Stomach (tissue), 9 donors: ENCODE data around the gene JAGN1. TPM values are rescaled to one million over a fixed set of nuclear protein-coding genes. Genes with fewer than 3 reads are reported as not detected.

Experiments used
- DNase-seq, 2 donors: peaks; one replicate each; pipeline versions ENCODE4 v3.0.0 to v3.0.0-alpha.2; 2013 to 2019
- H3K27ac ChIP-seq, 5 donors: fragments of 200-600 bp in 4 of 5; sonication (generic) in 4 of 5; one replicate each; pipeline ENCODE4 v1.5.1; 2013 to 2019; ENCODE audit warnings: mild to moderate bottlenecking in 1 of 5, moderate library complexity in 1 of 5
- H3K27me3 ChIP-seq, 3 donors: fragments of 200-600 bp; sonication (generic); one replicate each; pipeline ENCODE4 v1.5.1; 2017 to 2019; ENCODE audit warnings: mixed run types in 1 of 3
- H3K36me3 ChIP-seq, 4 donors: fragments of 200-600 bp; sonication (generic); 1 replicate in 3 of 4; 2 replicates in 1 of 4; pipeline ENCODE4 v1.5.1; 2016 to 2019
- H3K4me1 ChIP-seq, 4 donors: fragments of 200-600 bp; sonication (generic); one replicate each; pipeline ENCODE4 v1.5.1; 2016 to 2019
- H3K4me3 ChIP-seq, 4 donors: fragments of 200-600 bp; sonication (generic) in 3 of 4; one replicate each; pipeline ENCODE4 v1.5.1; 2016 to 2019; ENCODE audit warnings: mild to moderate bottlenecking in 1 of 4
- H3K9me3 ChIP-seq, 4 donors: fragments of 200-600 bp; sonication (generic); one replicate each; pipeline ENCODE4 v1.5.1; 2016 to 2019
- EP300 ChIP-seq: sonication (generic); formaldehyde crosslinking; IDR thresholded peaks from one replicate; pipeline ENCODE4 v1.6.1; 2017; ENCODE audit warnings: antibody characterized with exemption
- POLR2A ChIP-seq, 4 donors: fragments of 450-650 bp; IDR thresholded peaks; one replicate each; pipeline ENCODE4 v1.6.1; 2016; ENCODE audit warnings: antibody characterized with exemption in 4 of 4, control low read depth in 2 of 4, mild to moderate bottlenecking in 1 of 4, moderate library complexity in 1 of 4
- POLR2AphosphoS5 ChIP-seq, 3 donors: sonication (generic); formaldehyde crosslinking; IDR thresholded peaks; one replicate each; pipeline ENCODE4 v1.6.1; 2016; ENCODE audit warnings: antibody characterized with exemption in 3 of 3
- WGBS, 5 donors: extraction: QIAGEN DNeasy Blood & Tissue Kit in 3 of 5; methylation state at CpG; one replicate each; pipeline versions ENCODE4 v1.1.5 to v1.1.7; 2013 to 2018; 5-methylcytosine and 5-hydroxymethylcytosine counted together
- intact Hi-C: fragments of 100-400 bp; cut with DNase I; formaldehyde crosslinking; loops from one replicate; pipeline ENCODE4 v1.15.1; 2023; ENCODE audit warnings: low total_unique reads
- polyA plus RNA-seq, 3 donors: library from polyadenylated mRNA; stranded (reverse); fragments of 200-250 nt; gene quantifications; one replicate each; pipeline ENCODE4 v1.2.3, GENCODE V29; 2013
- total RNA-seq, 5 donors: library from RNA; depleted of rRNA; stranded (reverse); fragments of >200 nt; gene quantifications; one replicate each; pipeline versions ENCODE4 v1.1.0 to v1.2.3, GENCODE V29; 2014 to 2016
- TF ChIP-seq, protein P1 (sequence below), 7 experiments: fragments of 450-650 bp in 4 of 7; fragments of 200-600 bp in 3 of 7; sonication (generic) in 3 of 7; IDR thresholded peaks; one replicate each; pipeline ENCODE4 v1.5.1; 2016 to 2019; ENCODE audit warnings: antibody characterized with exemption in 7 of 7, control low read depth in 2 of 7, mild to moderate bottlenecking in 1 of 7
- donor health status: healthy with polysubstance abuse.
- donor health status: Bipolar disorder and iron deficiency.
- donor health status: healthy.

JAGN1 gene
- total and polyA plus RNA-seq, 8 donors: 9.4 to 56.6 (median 26.5) TPM; not detected in 1

DNA sequence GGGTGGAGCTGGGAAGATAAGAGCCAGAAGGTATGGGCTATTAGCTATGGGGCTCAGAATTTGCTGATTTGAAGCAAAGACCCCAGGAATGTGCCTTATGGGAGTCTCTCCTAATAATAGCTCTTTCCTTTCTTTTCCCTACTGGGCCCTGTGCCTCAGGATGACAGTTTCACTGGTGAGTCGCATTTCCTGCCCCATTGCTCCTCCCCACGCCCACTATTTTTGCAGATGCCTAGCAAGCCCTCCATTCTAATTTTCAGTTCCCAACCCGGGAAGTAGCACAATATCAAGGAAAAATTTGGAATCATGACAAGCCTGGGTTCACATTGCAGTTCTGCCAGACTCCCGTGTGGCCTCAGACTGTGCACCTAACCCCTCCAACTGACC is 12.8 kb downstream of the JAGN1 start:
- WGBS, 5 donors: 12 to 21% (median 20%) methylated on average over 4 of the region's 4 CpGs

DNA sequence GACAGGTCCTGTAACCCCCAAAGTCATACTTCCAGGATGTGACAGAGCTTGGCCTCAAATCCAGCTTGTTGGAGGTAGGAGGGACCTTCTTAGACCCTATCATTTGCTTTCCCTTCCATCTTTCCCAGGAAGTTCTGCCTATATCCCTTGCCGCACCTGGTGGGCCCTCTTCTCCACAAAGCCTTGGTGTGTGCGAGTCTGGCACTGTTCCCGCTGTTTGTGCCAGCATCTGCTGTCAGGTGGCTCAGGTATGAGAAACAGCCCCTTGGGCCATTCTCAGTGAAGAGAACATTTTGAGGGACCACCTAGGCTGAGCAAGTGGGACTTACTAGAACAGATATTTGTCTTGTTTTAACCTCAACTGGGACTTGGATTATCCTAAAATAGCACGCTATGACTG is 13.5 kb downstream of the JAGN1 start:
- Histone ChIP-seq H3K4me3 (peak overlapping the region; percentile 27 to 51 (median 41)), H3K9me3 (no peaks in the 10 kb centered on the region), H3K4me1 (peaks cover 16 to 41% (median 29%) of the 10 kb centered on the region in 4 donors), H3K27ac (peak overlapping the region in 3 of 5 donors; percentile 87 to 88 (median 87)), H3K36me3 (peaks cover 3 to 18% (median 7%) of the 10 kb centered on the region in 4 donors), H3K27me3 (no peaks in the 10 kb centered on the region)
- DNase-seq: peak in 1 of 2 donors; percentile 49
- intact Hi-C loops: no loop called here
- TF ChIP-seq POLR2AphosphoS5 (IDR thresholded peaks at IDR 0.05): no peak
- no peak for TF ChIP-seq POLR2A (IDR thresholded peaks at IDR 0.05)
- TF ChIP-seq, protein P1, sequence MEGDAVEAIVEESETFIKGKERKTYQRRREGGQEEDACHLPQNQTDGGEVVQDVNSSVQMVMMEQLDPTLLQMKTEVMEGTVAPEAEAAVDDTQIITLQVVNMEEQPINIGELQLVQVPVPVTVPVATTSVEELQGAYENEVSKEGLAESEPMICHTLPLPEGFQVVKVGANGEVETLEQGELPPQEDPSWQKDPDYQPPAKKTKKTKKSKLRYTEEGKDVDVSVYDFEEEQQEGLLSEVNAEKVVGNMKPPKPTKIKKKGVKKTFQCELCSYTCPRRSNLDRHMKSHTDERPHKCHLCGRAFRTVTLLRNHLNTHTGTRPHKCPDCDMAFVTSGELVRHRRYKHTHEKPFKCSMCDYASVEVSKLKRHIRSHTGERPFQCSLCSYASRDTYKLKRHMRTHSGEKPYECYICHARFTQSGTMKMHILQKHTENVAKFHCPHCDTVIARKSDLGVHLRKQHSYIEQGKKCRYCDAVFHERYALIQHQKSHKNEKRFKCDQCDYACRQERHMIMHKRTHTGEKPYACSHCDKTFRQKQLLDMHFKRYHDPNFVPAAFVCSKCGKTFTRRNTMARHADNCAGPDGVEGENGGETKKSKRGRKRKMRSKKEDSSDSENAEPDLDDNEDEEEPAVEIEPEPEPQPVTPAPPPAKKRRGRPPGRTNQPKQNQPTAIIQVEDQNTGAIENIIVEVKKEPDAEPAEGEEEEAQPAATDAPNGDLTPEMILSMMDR (IDR thresholded peaks at IDR 0.05): no peak
- TF ChIP-seq EP300: no peak
- WGBS, 5 donors: 54 to 74% (median 60%) methylated on average over 4 of the region's 4 CpGs

More for the DNA sequence above, 12.8 kb downstream of the JAGN1 start:
- Histone ChIP-seq H3K27ac (peak overlapping the region; percentile 81 to 88 (median 87)), H3K27me3 (no peaks in the 10 kb centered on the region), H3K4me3 (peak overlapping the region; percentile 27 to 51 (median 41)), H3K4me1 (peaks cover 23 to 47% (median 35%) of the 10 kb centered on the region in 4 donors), H3K36me3 (peaks cover 0 to 11% (median 5%) of the 10 kb centered on the region in 4 donors), H3K9me3 (no peaks in the 10 kb centered on the region)
- TF ChIP-seq POLR2AphosphoS5 (IDR thresholded peaks at IDR 0.05) (no peak), POLR2A (IDR thresholded peaks at IDR 0.05) (no peak), EP300 (no peak)
- TF ChIP-seq, protein P1 (IDR thresholded peaks at IDR 0.05): no peak
- intact Hi-C loops: no loop called here
- DNase-seq: peak in 1 of 2 donors; percentile 46

DNA sequence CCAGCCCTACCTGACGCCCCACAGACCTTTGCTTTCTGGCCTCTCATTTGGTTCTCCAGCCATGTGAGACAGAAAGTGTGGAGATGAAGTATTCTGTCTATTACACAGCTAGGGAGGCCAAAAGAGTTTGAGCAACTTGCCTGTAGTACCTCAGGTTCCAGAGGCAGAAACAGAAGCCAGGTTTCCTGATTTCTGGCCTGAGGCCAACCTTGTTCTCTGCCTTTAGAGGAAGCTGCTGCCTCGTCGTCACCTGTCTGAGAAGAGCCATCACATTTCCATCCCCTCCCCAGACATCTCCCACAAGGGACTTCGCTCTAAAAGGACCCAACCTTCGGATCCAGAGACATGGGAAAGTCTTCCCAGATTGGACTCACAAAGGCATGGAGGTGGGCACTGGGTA is 16.1 kb downstream of the JAGN1 start:
- WGBS, 5 donors: 77 to 96% (median 88%) methylated on average over 5 of the region's 5 CpGs
- Histone ChIP-seq H3K27me3 (no peaks in the 10 kb centered on the region), H3K4me3 (no peak overlapping the region), H3K4me1 (peaks cover 8 to 32% (median 17%) of the 10 kb centered on the region in 4 donors), H3K36me3 (peaks cover 6 to 28% (median 24%) of the 10 kb centered on the region in 4 donors), H3K9me3 (no peaks in the 10 kb centered on the region), H3K27ac (no peak overlapping the region)
- intact Hi-C loops: no loop called here
- DNase-seq: peak in 1 of 2 donors; percentile 53
- TF ChIP-seq POLR2A (IDR thresholded peaks at IDR 0.05) (no peak), EP300 (no peak), POLR2AphosphoS5 (IDR thresholded peaks at IDR 0.05) (no peak)
- TF ChIP-seq, protein P1 (IDR thresholded peaks at IDR 0.05): no peak

DNA sequence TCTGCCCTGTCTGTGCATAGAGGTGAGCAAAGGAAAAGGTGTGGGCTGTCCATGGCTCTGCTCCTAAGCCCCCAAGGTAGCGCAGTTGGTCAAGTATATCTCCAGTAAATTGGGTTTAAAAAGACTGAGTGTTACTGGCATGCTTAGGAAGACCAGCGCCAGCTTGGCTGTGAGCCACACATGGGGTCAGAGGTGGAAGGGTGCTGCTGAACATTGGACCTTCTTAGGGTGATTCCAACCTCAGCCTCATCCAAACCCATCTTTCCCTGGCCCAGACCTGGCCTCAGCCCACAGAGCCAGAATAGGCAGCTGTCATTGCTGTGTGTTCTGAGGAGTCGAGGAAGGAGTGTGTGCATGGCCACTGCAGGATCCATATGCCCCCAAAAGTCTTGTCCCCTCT is 17.9 kb downstream of the JAGN1 start:
- no peak for DNase-seq
- TF ChIP-seq EP300 (no peak), POLR2AphosphoS5 (IDR thresholded peaks at IDR 0.05) (no peak), POLR2A (IDR thresholded peaks at IDR 0.05) (no peak)
- TF ChIP-seq, protein P1 (IDR thresholded peaks at IDR 0.05): no peak
- no peaks in the 10 kb centered on the region for H3K27me3 ChIP-seq
- no peak overlapping the region for H3K27ac ChIP-seq
- H3K9me3 ChIP-seq: no peaks in the 10 kb centered on the region
- 75 to 83% (median 79%) methylated on average over 3 of the region's 3 CpGs for WGBS, 5 donors
- intact Hi-C loops: no loop called here
- H3K4me1 ChIP-seq: peaks cover 4 to 36% (median 13%) of the 10 kb centered on the region in 4 donors
- peaks cover 6 to 34% (median 27%) of the 10 kb centered on the region in 4 donors for H3K36me3 ChIP-seq
- H3K4me3 ChIP-seq: no peak overlapping the region
